CD4-positive, alpha-beta memory T cell (primary cell): Measurements from ENCODE around the gene ARRDC2. TPM values are rescaled to one million over a fixed set of nuclear protein-coding genes. Genes with fewer than 3 reads are reported as not detected.
"Not testable (repeated sequence)": the region's sequence is repeated elsewhere in the genome, so short reads cannot be mapped to it uniquely, and the experiment has no call there.

Experiments
- CTCF ChIA-PET: fragments of 350-600 bp; sonication (Branson Sonifier 250); formaldehyde crosslinking; loops from one replicate; lab custom pipeline; 2021; ENCODE audit warnings: inconsistent platforms; ENCODE audit not compliant: partially characterized antibody; lab: Charles Lee
- POLR2A ChIA-PET: fragments of 350-600 bp; sonication (Branson Sonifier 250); formaldehyde crosslinking; loops from one replicate; lab custom pipeline; 2021; ENCODE audit not compliant: partially characterized antibody; lab: Charles Lee
- DNase-seq, 5 donors: peaks; one replicate each; pipeline versions ENCODE4 v3.0.0 to v3.0.0-alpha.2; 2020 to 2022; ENCODE audit warnings: mixed read lengths in 1 of 5
- H3K27ac ChIP-seq: one replicate; pipeline ENCODE4 v1.7.0; 2013; ENCODE audit warnings: low read depth, low read length
- H3K27me3 ChIP-seq: 2 replicates; pipeline ENCODE4 v1.7.0; 2013; ENCODE audit warnings: mild to moderate bottlenecking, low read length, moderate library complexity; ENCODE audit not compliant: insufficient read depth
- H3K36me3 ChIP-seq: 2 replicates; pipeline ENCODE4 v1.7.0; 2013; ENCODE audit warnings: mild to moderate bottlenecking, low read length, moderate library complexity; ENCODE audit not compliant: insufficient read depth
- H3K4me1 ChIP-seq: 2 replicates; pipeline ENCODE4 v1.7.0; 2013; ENCODE audit warnings: mild to moderate bottlenecking, low read length, moderate library complexity; ENCODE audit not compliant: insufficient read depth
- H3K4me3 ChIP-seq, 2 donors: one replicate each; pipeline ENCODE4 v1.7.0; 2013; ENCODE audit warnings: low read length in 2 of 2, mild to moderate bottlenecking in 1 of 2
- H3K9me3 ChIP-seq, 2 donors: one replicate each; pipeline ENCODE4 v1.7.0; 2013; ENCODE audit warnings: low read length in 2 of 2, control low read depth in 1 of 2; ENCODE audit not compliant: control insufficient read depth in 1 of 2
- H3K27ac Mint-ChIP-seq, 7 donors: one replicate each; pipeline ENCODE4 v1.8.0; 2020 to 2021; ENCODE audit warnings: mixed read lengths in 7 of 7, mild to moderate bottlenecking in 6 of 7, inconsistent platforms in 3 of 7, moderate library complexity in 3 of 7
- H3K27me3 Mint-ChIP-seq, 2 donors: one replicate each; pipeline ENCODE4 v1.8.0; 2020 to 2021; ENCODE audit warnings: mixed read lengths in 2 of 2
- H3K36me3 Mint-ChIP-seq, 2 donors: one replicate each; pipeline ENCODE4 v1.8.0; 2020 to 2021; ENCODE audit warnings: mixed read lengths in 2 of 2, inconsistent platforms in 1 of 2, mild to moderate bottlenecking in 1 of 2
- H3K4me1 Mint-ChIP-seq, 4 donors: one replicate each; pipeline ENCODE4 v1.8.0; 2020 to 2021; ENCODE audit warnings: mixed read lengths in 4 of 4, mild to moderate bottlenecking in 1 of 4
- H3K4me3 Mint-ChIP-seq, 8 donors: one replicate each; pipeline ENCODE4 v1.8.0; 2020 to 2021; ENCODE audit warnings: mixed read lengths in 8 of 8, mild to moderate bottlenecking in 7 of 8, moderate library complexity in 6 of 8, inconsistent platforms in 3 of 8
- H3K9me3 Mint-ChIP-seq, 8 donors: one replicate each; pipeline ENCODE4 v1.8.0; 2020 to 2021; ENCODE audit warnings: mixed read lengths in 8 of 8, mild to moderate bottlenecking in 5 of 8, inconsistent platforms in 3 of 8, moderate library complexity in 1 of 8
- intact Hi-C: fragments of 100-400 bp; cut with micrococcal nuclease; formaldehyde crosslinking; loops from one replicate; pipeline ENCODE4 v1.15.1; 2023
- polyA plus RNA-seq, 2 donors: library from polyadenylated mRNA; unstranded; fragments of 300-500 nt; fragmentation: Illumina TruSeq; gene quantifications; one replicate each; pipeline ENCODE4 v1.2.3, GENCODE V29; 2021
- total RNA-seq, 2 experiments: library from RNA; stranded (reverse); gene quantifications; one replicate each; pipeline ENCODE4 v1.2.3, GENCODE V29; 2021

The ARRDC2 gene
- total and polyA plus RNA-seq, 4 experiments from 2014 or later: 39.8 to 138 (median 92.1) TPM

- no peaks in the 10 kb centered on the region for H3K4me1 ChIP-seq
- DNase-seq: no peak
- H3K27ac ChIP-seq: no peak overlapping the region
- H3K36me3 ChIP-seq: no peaks in the 10 kb centered on the region
- no peaks in the 10 kb centered on the region for H3K27me3 ChIP-seq
- intact Hi-C loops: no loop called here
- POLR2A ChIA-PET: no interaction called here
- no peaks in the 10 kb centered on the region for H3K36me3 Mint-ChIP-seq
- no peak overlapping the region for H3K27ac Mint-ChIP-seq
- peaks cover 0 to 2% (median 0%) of the 10 kb centered on the region in 4 donors for H3K4me1 Mint-ChIP-seq
- H3K4me3 ChIP-seq: no peak overlapping the region
- no peak overlapping the region for H3K4me3 Mint-ChIP-seq
- CTCF ChIA-PET: no interaction called here
- no peaks in the 10 kb centered on the region for H3K9me3 Mint-ChIP-seq
- no peaks in the 10 kb centered on the region for H3K9me3 ChIP-seq
- peaks cover 11 to 14% of the 10 kb centered on the region in 2 donors for H3K27me3 Mint-ChIP-seq
Observed at GRCh38 chr19:17977021-17977420, 30.9 kb upstream of the ARRDC2 start.

- H3K36me3 Mint-ChIP-seq: no peaks in the 10 kb centered on the region
- H3K27me3 ChIP-seq: no peaks in the 10 kb centered on the region
- H3K9me3 ChIP-seq: no peaks in the 10 kb centered on the region
- peaks cover 12 to 14% of the 10 kb centered on the region in 2 donors for H3K27me3 Mint-ChIP-seq
- intact Hi-C loops: no loop called here
- no peak for DNase-seq
- ChIA-PET CTCF (interaction anchor here (1.1 kb wide), 1 partner anchor 32 kb away, joined by 4 read pairs; no protein-coding TSS in a partner anchor), POLR2A (no interaction called here)
- H3K4me3 ChIP-seq: no peak overlapping the region
- H3K4me1 Mint-ChIP-seq: peaks cover 0 to 2% (median 0%) of the 10 kb centered on the region in 4 donors
- H3K27ac Mint-ChIP-seq: peak overlapping the region in 1 of 7 donors; percentile 29
- H3K36me3 ChIP-seq: no peaks in the 10 kb centered on the region
- H3K4me1 ChIP-seq: no peaks in the 10 kb centered on the region
- H3K4me3 Mint-ChIP-seq: peak overlapping the region in 1 of 8 donors; percentile 32
- no peak overlapping the region for H3K27ac ChIP-seq
- H3K9me3 Mint-ChIP-seq: no peaks in the 10 kb centered on the region
Observed at GRCh38 chr19:17977488-17977887, 30.5 kb upstream of the ARRDC2 start.

GRCh38 chr19:17981611-17982010, 26.4 kb upstream of the ARRDC2 start:
- H3K9me3 Mint-ChIP-seq: no peaks in the 10 kb centered on the region
- H3K4me3 Mint-ChIP-seq: no peak overlapping the region
- H3K27me3 Mint-ChIP-seq: peaks cover 12 to 19% of the 10 kb centered on the region in 2 donors
- H3K4me3 ChIP-seq: no peak overlapping the region
- no peak overlapping the region for H3K27ac Mint-ChIP-seq
- no peak overlapping the region for H3K27ac ChIP-seq
- DNase-seq: no peak
- no peaks in the 10 kb centered on the region for H3K9me3 ChIP-seq
- intact Hi-C loops: no loop called here
- no peaks in the 10 kb centered on the region for H3K36me3 ChIP-seq
- CTCF ChIA-PET: interaction anchor here (0.7 kb wide), 1 partner anchor 15 kb away, joined by 4 read pairs; no protein-coding TSS in a partner anchor
- POLR2A ChIA-PET: no interaction called here
- H3K4me1 ChIP-seq: no peaks in the 10 kb centered on the region
- H3K4me1 Mint-ChIP-seq: peaks cover 0 to 2% (median 0%) of the 10 kb centered on the region in 4 donors
- H3K27me3 ChIP-seq: no peaks in the 10 kb centered on the region
- H3K36me3 Mint-ChIP-seq: no peaks in the 10 kb centered on the region

- ChIA-PET POLR2A (no interaction called here), CTCF (interaction anchor here (0.8 kb wide), 1 partner anchor 17 kb away, joined by 3 read pairs; no protein-coding TSS in a partner anchor)
- no peak for DNase-seq
- H3K4me3 Mint-ChIP-seq: no peak overlapping the region
- no peaks in the 10 kb centered on the region for H3K36me3 ChIP-seq
- intact Hi-C loops: no loop called here
- H3K9me3 Mint-ChIP-seq: no peaks in the 10 kb centered on the region
- no peaks in the 10 kb centered on the region for H3K4me1 ChIP-seq
- no peaks in the 10 kb centered on the region for H3K36me3 Mint-ChIP-seq
- no peaks in the 10 kb centered on the region for H3K9me3 ChIP-seq
- no peak overlapping the region for H3K4me3 ChIP-seq
- peaks cover 12 to 19% of the 10 kb centered on the region in 2 donors for H3K27me3 Mint-ChIP-seq
- no peaks in the 10 kb centered on the region for H3K27me3 ChIP-seq
- peaks cover 0 to 2% (median 0%) of the 10 kb centered on the region in 4 donors for H3K4me1 Mint-ChIP-seq
- H3K27ac ChIP-seq: no peak overlapping the region
- H3K27ac Mint-ChIP-seq: no peak overlapping the region
Observed at GRCh38 chr19:17982430-17982829, 25.5 kb upstream of the ARRDC2 start.

- Mint-ChIP-seq H3K4me3 (no peak overlapping the region), H3K9me3 (no peaks in the 10 kb centered on the region), H3K36me3 (no peaks in the 10 kb centered on the region), H3K4me1 (peaks cover 0 to 2% (median 0%) of the 10 kb centered on the region in 4 donors), H3K27me3 (peaks cover 10 to 14% of the 10 kb centered on the region in 2 donors), H3K27ac (peak overlapping the region in 1 of 7 donors; percentile 42)
- no peaks in the 10 kb centered on the region for H3K36me3 ChIP-seq
- no peak overlapping the region for H3K27ac ChIP-seq
- DNase-seq: no peak
- no peaks in the 10 kb centered on the region for H3K4me1 ChIP-seq
- CTCF ChIA-PET: no interaction called here
- H3K4me3 ChIP-seq: no peak overlapping the region
- no peaks in the 10 kb centered on the region for H3K9me3 ChIP-seq
- no peaks in the 10 kb centered on the region for H3K27me3 ChIP-seq
- POLR2A ChIA-PET: no interaction called here
- intact Hi-C loops: no loop called here
Observed at GRCh38 chr19:17985037-17985818, 22.7 kb upstream of the ARRDC2 start.

GRCh38 chr19:17986569-17986968, 21.4 kb upstream of the ARRDC2 start:
- CTCF ChIA-PET: interaction anchor here (1.9 kb wide), 1 partner anchor 40 kb away, joined by 7 read pairs; no protein-coding TSS in a partner anchor
- H3K27ac Mint-ChIP-seq, H3K4me3 Mint-ChIP-seq, intact Hi-C loops, H3K36me3 Mint-ChIP-seq, H3K27me3 Mint-ChIP-seq, H3K4me1 Mint-ChIP-seq, POLR2A ChIA-PET, H3K4me1 ChIP-seq, H3K9me3 Mint-ChIP-seq, H3K36me3 ChIP-seq, H3K4me3 ChIP-seq, H3K9me3 ChIP-seq, DNase-seq, H3K27ac ChIP-seq, H3K27me3 ChIP-seq: not testable (repeated sequence)

GRCh38 chr19:17988161-17988560, 19.8 kb upstream of the ARRDC2 start:
- ChIA-PET POLR2A (interaction anchor here (0.6 kb wide), 1 partner anchor 147 kb away, joined by 3 read pairs; no protein-coding TSS in a partner anchor), CTCF (interaction anchor here (0.7 to 1.9 kb wide), 2 partner anchors 42 to 44 kb away, joined by 3 to 7 read pairs; no protein-coding TSS in a partner anchor)
- Mint-ChIP-seq H3K27me3 (peaks cover 4 to 6% of the 10 kb centered on the region in 2 donors), H3K9me3 (no peaks in the 10 kb centered on the region), H3K4me1 (no peaks in the 10 kb centered on the region), H3K36me3 (no peaks in the 10 kb centered on the region), H3K27ac (no peak overlapping the region), H3K4me3 (no peak overlapping the region)
- Histone ChIP-seq H3K9me3 (no peaks in the 10 kb centered on the region), H3K27me3 (no peaks in the 10 kb centered on the region), H3K4me1 (no peaks in the 10 kb centered on the region), H3K4me3 (no peak overlapping the region), H3K36me3 (no peaks in the 10 kb centered on the region), H3K27ac (no peak overlapping the region)
- intact Hi-C loops: no loop called here
- DNase-seq: no peak
